ENCODE measurements around the gene OR8D1.

Gene OR8D1

GRCh38 chr11:124313849-124314248 lies at the start of gene OR8D1:
Gene OR8D1 (minus strand): TSS chr11:124313949. CDS start chr11:124310766, 3,183 bp downstream.
- DNase-seq (ENCODE audit: low read depth), result no peak

DNA sequence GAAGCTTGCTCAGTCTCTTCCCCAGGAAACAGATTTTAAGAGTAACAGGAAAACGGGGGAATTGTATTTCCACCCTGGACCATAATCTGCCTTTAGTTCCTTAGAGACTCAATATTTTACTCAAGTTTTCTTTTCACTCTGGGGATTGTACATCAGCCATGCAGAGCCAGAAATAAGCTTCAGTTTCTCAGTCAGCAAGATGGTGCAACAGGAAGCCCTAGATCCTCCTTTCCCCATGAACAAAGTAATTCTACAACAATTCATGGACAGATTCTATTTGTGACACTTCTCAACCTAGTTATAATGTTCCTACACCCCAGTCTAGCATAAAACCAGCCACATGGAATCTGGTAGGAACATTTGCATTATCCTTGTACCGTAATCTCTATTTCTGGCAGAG lies 45.8 kb upstream of the OR8D1 start:
- DNase-seq (ENCODE audit: low read depth), result no peak

DNA sequence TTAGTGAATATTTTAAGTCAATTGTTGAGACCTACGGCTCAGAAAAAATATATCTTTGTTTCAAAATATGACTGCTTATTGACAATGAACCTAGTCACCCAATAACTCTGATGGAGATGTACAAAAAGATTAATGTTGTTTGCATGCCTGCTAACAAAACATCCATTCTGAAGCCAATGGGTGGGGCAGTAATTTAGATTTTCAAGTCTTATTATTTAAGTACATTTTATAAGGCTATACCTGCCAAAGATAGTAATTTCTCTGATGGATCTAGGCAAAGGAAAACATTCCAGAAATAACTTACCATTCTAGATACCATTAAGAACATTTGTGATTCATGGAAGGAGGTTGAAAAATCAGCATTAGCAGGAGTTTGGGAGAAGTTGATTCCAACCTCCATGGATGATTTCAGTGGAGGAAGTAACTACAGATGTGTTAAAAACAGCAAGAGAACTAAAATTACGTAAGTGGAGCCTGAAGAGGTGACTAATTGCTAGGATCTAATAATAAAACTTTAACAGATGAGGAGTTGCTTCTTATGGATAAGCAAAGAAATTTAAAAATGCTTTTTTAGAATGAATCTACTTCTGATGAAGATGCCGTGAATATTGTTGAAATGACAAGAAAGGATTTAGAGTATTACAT lies 32.7 kb upstream of the OR8D1 start:
- DNase-seq (ENCODE audit: low read depth), result no peak

- no peak for DNase-seq (ENCODE audit: low read depth)
Observed at GRCh38 chr11:124344346-124344745, 30.6 kb upstream of the OR8D1 start.

DNA sequence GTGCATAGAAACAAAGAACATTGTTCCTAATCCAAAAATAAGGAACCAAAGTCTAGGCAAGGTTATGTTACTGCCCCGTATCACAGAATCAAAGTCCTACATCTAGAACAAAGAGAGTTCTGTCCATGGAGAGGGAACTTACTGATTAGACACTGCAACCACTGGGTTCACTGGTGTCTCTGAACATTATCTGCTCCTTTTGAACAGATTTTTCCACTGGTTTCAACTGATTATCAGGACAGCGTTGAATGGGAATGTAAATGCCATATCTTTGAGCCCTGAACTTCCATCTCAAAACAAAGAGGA lies 26.3 kb upstream of the OR8D1 start:
- no peak for DNase-seq (ENCODE audit: low read depth)

DNA sequence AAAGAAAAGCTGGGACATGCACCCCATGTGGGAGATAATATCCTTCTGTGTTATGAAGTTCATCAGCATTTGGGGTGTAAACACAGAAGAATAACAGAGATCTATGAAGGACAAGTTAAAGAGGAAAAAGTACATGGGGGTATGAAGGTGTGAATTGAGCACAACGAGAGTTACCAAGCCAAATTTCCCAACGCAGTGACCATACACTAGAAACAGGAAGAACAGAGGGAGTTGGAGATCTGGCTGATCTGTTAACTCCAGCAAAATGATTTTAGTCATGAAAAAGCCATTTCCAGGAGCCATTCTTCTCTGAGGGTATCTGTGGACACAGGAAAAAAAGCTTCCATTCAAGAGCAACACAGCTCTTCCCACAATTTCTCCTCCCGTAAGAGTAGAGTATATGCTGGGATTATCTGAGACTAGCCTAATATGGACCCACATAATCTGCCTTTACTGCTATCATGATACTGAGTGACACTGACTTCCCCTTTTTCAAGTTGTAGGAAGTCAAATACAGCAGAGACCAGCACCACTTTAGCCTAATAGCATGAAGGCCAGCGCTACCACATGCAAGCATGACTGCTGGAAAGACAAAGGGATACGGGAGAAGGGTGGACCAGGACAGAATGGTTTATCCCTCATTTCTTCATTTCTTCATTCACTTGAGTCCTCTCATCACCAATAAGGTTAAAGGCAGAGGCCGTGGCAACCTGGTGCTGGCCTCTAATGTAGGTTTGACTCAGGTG lies 25.8 kb upstream of the OR8D1 start:
- no peak for DNase-seq (ENCODE audit: low read depth)

DNA sequence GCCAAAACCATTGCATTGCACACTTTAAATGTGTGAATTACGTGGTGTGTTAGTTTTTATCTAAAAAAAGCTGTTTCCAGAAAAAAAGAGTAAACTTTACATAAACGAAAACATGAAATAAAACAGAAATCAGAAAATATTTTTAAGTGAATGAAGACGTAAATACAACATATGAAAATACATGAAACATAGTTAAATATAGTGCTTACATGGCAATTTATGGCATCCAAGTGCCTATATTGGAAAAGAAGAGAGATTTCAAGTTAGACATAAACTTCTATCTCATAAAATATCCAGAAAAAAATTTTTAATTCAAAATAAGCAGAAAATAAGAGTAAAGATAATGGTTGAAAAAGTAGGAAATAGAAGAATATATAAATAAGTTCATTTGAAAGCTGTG lies 18.1 kb upstream of the OR8D1 start:
- no peak for DNase-seq (ENCODE audit: low read depth)

GRCh38 chr11:124329787-124330478 lies 16.2 kb upstream of the OR8D1 start:
- DNase-seq (ENCODE audit: low read depth), result no peak

DNA sequence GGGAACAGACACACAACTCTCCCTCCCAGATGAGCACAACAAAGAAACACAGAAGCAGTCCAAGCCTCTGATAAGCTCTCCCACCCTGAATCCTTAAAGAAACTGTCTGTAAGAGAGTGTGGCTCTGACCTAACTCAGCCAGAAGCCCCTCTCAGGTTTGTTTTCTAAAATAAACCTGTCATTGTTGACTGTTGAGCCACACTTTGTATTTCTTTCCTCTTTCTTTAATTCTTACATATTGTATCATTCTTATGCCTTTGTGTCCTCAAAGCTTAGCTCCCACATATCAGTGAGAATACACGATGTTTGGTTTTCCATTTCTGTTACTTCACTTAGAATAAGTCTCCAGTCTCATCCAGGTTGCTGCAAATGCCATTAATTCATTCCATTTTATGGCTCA lies 14.0 kb upstream of the OR8D1 start:
- no peak for DNase-seq (ENCODE audit: low read depth)

DNA sequence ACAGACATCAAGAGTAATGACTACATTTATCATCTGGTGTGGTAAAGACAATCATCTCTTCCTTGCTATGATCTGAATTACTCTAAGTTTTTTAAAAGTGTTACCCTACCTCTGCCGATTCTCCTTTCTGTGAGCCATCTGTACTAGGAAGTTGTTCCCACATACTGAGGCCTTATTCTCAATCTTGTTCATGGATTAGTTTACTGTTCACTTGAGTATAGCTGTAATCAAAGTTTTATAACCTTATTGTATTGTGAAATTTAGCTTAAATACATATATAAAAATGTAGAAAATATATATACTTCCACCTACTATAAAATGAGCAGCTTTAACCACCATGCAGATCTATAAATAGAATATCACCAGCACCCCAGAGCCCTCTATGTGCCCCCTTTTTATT lies 8.6 kb upstream of the OR8D1 start:
- no peak for DNase-seq (ENCODE audit: low read depth)

GRCh38 chr11:124320097-124320496 lies 6.3 kb upstream of the OR8D1 start, which contains the start of gene OR8D2:
Gene OR8D2 (minus strand): TSS chr11:124320197. CDS start chr11:124320197, 0 bp downstream.
- DNase-seq (ENCODE audit: low read depth), result no peak

DNA sequence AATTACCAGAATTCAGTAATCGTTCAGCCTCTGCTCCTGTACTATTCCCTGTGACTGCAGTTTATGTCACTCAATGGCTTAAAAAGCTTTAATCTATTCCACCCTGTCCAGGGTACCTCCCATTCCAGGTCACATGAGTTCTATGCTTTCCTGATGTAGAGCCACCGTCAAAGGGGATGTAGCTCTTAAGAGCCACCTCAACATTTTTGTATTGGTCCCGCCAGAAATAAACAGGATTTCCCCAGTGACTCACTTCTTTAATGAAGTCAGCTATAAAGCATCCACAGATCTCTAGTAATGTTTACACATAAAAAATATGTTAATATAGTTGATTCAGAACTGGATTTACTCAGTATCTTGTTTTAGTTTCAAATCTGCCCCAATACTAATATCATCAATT lies 1.3 kb upstream of the OR8D1 start:
- DNase-seq (ENCODE audit: low read depth), result no peak

- DNase-seq (ENCODE audit: low read depth), result no peak
Observed at GRCh38 chr11:124313131-124313530, 618 bp downstream of the OR8D1 start.

- DNase-seq (ENCODE audit: low read depth), result no peak
Observed at GRCh38 chr11:124311670-124312069, 2.1 kb downstream of the OR8D1 start.

DNA sequence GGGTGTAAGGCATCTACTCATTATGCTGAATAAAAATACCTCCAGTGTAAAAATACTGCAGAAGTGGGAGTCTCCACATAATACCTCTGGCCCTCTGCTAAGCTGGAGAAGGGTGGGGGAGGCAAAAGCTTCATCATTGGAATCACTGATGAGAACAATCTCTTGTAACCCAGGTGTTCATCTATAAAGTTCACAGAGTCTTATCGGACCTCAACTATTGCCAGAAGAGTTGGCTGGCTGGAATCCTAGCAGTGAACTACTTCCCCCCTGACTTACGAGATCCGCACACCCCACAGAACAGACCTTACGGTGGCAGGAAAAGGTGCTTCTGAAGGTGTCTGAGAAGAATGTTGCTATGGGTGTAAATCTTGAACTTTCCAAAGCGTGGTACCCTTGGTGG lies 2.5 kb downstream of the OR8D1 start:
- no peak for DNase-seq (ENCODE audit: low read depth)

GRCh38 chr11:124310721-124311120 lies 3.0 kb downstream of the OR8D1 start:
- DNase-seq (ENCODE audit: low read depth), result no peak

DNA sequence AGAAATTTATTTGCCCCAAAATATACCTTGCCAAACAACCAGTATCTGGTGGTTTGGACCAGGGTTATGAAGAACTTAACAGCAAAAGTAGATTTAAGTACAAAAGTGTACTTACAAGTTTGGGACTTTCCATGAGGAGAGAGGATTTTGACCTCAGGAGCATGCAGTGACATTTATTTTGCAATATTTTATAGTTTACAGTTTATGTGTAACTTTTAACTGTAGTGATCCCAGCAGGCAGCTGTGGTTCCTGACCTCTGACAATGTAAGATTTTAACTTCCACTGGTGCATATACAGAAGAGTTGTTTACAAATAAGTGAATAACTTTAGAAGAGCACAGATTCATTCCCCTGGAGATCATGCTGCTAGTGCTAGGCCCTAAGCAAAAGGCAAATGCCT lies 6.7 kb downstream of the OR8D1 start:
- DNase-seq (ENCODE audit: low read depth), result no peak

DNA sequence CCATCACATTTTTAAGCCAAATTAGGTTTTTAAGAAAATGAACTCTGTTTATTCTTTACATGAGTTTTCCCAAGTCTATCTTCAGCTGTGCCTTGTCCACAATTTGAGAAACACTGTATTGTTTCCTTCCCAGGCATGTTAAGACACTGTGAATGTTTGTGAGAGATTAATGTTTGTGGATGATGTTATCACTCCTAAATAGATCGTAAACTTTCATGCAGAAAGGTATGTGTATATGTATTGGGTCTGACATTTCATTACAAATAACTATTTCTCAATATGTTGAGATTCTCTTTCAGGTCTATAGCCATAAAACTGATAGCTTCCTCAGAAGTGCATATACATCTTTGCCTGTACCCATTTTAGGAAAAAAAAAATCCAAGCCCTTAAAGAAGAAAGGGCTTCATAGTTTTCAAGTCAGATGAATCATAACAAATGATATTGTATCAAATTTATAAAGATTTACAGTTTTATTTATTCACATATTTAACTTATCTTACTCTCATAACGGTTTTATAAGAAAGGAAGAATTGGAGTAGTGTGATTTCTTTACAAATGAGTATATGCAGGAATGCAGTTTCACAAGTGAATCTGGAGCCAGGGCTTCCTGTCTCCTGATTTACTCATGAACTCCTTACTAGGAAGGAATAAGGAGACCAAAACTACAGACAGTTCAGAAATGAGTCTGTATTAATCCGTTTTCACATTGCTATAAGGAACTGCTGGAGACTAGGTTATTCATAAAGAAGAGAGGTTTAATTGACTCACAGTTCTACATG lies 11.2 kb downstream of the OR8D1 start:
- DNase-seq (ENCODE audit: low read depth), result no peak

- no peak for DNase-seq (ENCODE audit: low read depth)
Observed at GRCh38 chr11:124301548-124301947, 12.2 kb downstream of the OR8D1 start.

DNA sequence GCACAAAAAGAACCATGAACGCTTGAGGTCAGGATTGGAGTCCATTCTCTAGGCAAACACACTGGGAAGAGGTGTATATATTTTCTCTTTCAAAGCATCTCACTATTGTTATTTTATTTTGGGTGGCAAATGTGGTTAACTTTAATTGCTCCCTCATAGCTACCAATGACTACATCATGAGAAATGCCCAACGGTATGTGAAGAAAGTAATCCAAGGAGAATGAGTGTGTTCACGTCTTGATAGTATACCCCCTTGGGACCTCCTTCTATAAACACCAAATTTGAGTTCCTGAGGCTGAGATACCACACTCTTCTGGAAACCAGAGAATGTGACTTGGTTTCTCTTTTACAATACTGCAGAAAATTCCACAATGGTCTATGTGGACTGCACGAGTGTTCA lies 15.8 kb downstream of the OR8D1 start:
- no peak for DNase-seq (ENCODE audit: low read depth)

GRCh38 chr11:124296016-124296415 lies 17.7 kb downstream of the OR8D1 start:
- no peak for DNase-seq (ENCODE audit: low read depth)

DNA sequence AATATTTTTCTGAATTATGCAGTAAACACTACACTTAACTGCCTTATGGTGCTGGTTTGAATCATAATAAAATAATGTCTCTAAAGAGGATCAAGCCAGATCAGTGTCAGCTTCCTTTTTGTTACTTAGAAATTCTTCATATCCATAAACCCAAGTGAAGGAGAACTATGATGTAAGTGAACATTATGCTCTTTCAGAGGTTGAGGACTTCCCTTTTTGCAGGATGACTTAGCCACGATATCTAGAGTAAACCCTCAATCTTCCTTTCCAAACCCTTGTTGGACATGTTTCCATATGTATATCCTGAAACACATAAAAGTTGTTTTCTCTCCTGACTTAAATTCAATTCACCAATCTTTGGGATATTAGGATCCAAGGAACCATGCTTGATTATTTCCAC lies 19.1 kb downstream of the OR8D1 start:
- DNase-seq (ENCODE audit: low read depth), result no peak

Data from activated T-helper 1 cell treated with Interleukin-2 at 50 U/mL for 16 hours (primary cell).